HG02798 (cell line): ENCODE data around the gene THRB.

Experiments used
- ATAC-seq: cut with Tn5 transposase; IDR thresholded peaks from one replicate; pipeline ENCODE4 v1.9.1; 2021; ENCODE audit warnings: mild to moderate bottlenecking; ENCODE audit not compliant: unreplicated experiment, poor library complexity

Gene THRB

GRCh38 chr3:24359645-24360462 is 134.8 kb downstream of the THRB start:
- no peak for ATAC-seq

GRCh38 chr3:24359102-24359501 is 135.5 kb downstream of the THRB start:
- no peak for ATAC-seq

GRCh38 chr3:24357635-24358034 is 137.0 kb downstream of the THRB start:
- ATAC-seq, result no peak

GRCh38 chr3:24355806-24356205 is 138.8 kb downstream of the THRB start:
- ATAC-seq, result no peak

- no peak for ATAC-seq
Observed at GRCh38 chr3:24354230-24354629, 140.4 kb downstream of the THRB start.

GRCh38 chr3:24352893-24353553 is 141.6 kb downstream of the THRB start:
- ATAC-seq, result no peak

GRCh38 chr3:24351779-24352469 is 142.7 kb downstream of the THRB start:
- ATAC-seq, result no peak

- ATAC-seq, result no peak
Observed at GRCh38 chr3:24349367-24350019, 145.2 kb downstream of the THRB start.

GRCh38 chr3:24348348-24348747 is 146.3 kb downstream of the THRB start:
- no peak for ATAC-seq

- ATAC-seq, result no peak
Observed at GRCh38 chr3:24344784-24345439, 149.7 kb downstream of the THRB start.

- ATAC-seq, result no peak
Observed at GRCh38 chr3:24343084-24343783, 151.4 kb downstream of the THRB start.

- no peak for ATAC-seq
Observed at GRCh38 chr3:24342275-24342674, 152.4 kb downstream of the THRB start.

GRCh38 chr3:24341668-24342067 is 153.0 kb downstream of the THRB start:
- no peak for ATAC-seq

- no peak for ATAC-seq
Observed at GRCh38 chr3:24340966-24341365, 153.7 kb downstream of the THRB start.

GRCh38 chr3:24340161-24340560 is 154.5 kb downstream of the THRB start:
- no peak for ATAC-seq

- ATAC-seq, result no peak
Observed at GRCh38 chr3:24339266-24339825, 155.3 kb downstream of the THRB start.

GRCh38 chr3:24338409-24339130 is 156.1 kb downstream of the THRB start:
- ATAC-seq, result no peak

GRCh38 chr3:24336101-24336500 is 158.5 kb downstream of the THRB start:
- ATAC-seq, result no peak

- ATAC-seq, result no peak
Observed at GRCh38 chr3:24332092-24332491, 162.6 kb downstream of the THRB start.
